Activated CD8-positive, alpha-beta memory T cell treated with anti-CD3 and anti-CD28 coated beads for 36 hours (primary cell): Measurements from ENCODE around the gene LGALS7. TPM values are rescaled to one million over a fixed set of nuclear protein-coding genes. Genes with fewer than 3 reads are reported as not detected.
"Not testable (repeated sequence)": the region's sequence is repeated elsewhere in the genome, so short reads cannot be mapped to it uniquely, and the experiment has no call there.

ENCODE experiments used
- CTCF ChIA-PET: fragments of 350-600 bp; sonication (Branson Sonifier 250); formaldehyde crosslinking; loops from one replicate; lab custom pipeline; 2021; ENCODE audit warnings: antibody characterized with exemption; lab: Charles Lee
- POLR2A ChIA-PET: fragments of 350-600 bp; sonication (Branson Sonifier 250); formaldehyde crosslinking; loops from one replicate; lab custom pipeline; 2021; ENCODE audit warnings: antibody characterized with exemption; lab: Charles Lee
- total RNA-seq, 2 experiments: library from RNA; stranded (reverse); gene quantifications; one replicate each; pipeline ENCODE4 v1.2.3, GENCODE V29; 2021

LGALS7 gene
- total RNA-seq: not detected

- CTCF ChIA-PET: no interaction called here
These were observed at the start of gene LGALS7 for GRCh38 chr19:38773469-38774177. Gene LGALS7, minus strand, starts transcription at chr19:38773517. Its CDS starts 25 bp downstream, at chr19:38773492.

DNA sequence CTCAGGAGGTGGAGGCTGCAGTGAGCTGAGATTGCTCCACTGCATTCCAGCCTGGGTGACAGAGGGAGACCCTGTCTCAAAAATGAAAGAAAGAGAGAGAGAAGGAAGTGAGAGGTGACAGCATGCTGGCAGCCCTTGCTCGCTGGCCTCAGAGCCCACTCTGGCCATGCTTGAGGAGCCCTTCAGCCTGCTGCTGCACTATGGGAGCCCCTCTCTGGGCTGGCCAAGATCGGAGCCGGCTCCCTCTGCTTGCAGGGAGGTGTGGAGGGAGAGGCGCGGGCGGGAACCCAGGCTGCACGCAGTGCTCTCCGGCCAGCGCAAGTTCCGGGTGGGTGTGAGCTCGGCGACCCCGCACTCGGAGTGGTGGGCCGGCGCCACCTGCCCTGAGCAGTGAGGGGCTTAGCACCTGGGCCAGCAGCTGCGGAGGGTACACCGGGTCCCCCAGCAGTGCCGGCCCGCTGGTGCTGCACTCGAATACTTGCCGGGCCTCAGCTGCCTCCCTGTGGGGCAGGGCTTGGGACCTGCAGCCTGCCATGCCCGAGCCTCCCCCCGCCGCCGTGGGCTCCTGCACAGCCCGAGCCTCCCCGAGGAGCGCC is 48.0 kb upstream of the LGALS7 start:
- POLR2A ChIA-PET: not testable (repeated sequence)
- CTCF ChIA-PET: interaction anchor here (0.6 to 1.3 kb wide), 2 partner anchors 9 to 413 kb away, joined by 3 read pairs; no protein-coding TSS in a partner anchor

More at GRCh38 chr19:38773469-38774177, at the start of gene LGALS7:
- POLR2A ChIA-PET: no interaction called here

DNA sequence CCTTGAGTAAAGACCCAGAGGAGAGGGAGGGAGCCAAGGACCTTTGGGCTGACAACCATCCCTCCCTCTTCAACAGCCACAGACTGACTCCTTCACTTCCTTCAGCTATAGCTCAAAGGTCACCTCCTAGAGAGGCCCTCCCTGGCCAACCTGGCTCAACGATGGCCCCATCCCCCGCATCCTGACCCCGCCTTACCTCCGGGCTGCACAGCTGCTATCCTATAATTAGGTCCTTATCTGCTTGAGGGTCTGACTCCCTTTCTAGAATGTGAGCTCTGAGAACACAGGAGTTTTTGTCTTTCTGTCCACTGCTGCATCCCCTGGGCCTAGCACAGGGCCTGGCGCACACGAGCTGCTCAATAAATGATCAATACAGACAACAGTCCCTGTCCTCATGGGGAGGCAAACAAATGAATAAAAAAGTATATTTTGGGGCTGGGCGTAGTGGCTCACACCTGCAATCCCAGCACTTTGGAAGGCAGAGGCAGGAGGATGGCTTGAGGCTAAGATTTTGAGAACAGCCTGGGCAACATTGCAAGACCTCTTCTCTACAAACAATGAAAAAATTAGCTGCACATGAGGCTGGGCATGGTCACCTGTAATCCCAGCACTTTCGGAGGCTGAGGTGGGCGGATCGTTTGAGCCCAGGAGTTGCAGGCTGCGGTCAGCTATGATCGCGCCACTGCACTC is 46.1 kb upstream of the LGALS7 start:
- POLR2A ChIA-PET: interaction anchor here (0.6 kb wide), 2 partner anchors 136 to 760 kb away, joined by 3 to 7 read pairs; no protein-coding TSS in a partner anchor

DNA sequence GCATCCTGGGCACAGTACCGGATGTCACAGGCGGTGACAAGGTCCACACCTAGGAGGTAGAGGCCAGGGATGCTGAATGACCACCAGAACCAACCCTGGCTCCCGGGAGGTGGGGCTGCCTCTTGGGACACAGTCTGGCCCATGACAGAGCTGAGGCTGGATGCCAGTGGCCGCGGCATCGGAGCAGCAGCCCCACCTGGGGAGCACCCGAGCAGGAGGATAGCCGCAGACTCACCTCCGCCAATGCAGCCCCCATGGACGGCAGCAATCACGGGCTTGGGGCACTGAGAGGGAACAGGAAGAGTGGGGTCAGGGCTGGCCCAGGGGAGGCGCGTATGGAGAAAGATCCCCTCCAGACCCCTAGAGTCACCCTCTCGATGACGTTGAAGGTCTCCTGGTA is 43.8 kb upstream of the LGALS7 start:
- ChIA-PET POLR2A (interaction anchor here (0.6 kb wide), 1 partner anchor 16 kb away, joined by 3 read pairs; no protein-coding TSS in a partner anchor), CTCF (no interaction called here)

More for the DNA sequence above, 46.1 kb upstream of the LGALS7 start:
- CTCF ChIA-PET: no interaction called here

GRCh38 chr19:38816131-38816750 is 42.9 kb upstream of the LGALS7 start:
- ChIA-PET CTCF (no interaction called here), POLR2A (interaction anchor here (0.6 kb wide), 1 partner anchor 17 kb away, joined by 3 read pairs; no protein-coding TSS in a partner anchor)

- ChIA-PET CTCF (no interaction called here), POLR2A (no interaction called here)
These were observed 42.0 kb upstream of the LGALS7 start for GRCh38 chr19:38815059-38816001.

- ChIA-PET POLR2A (interaction anchor here (0.7 kb wide), 1 partner anchor 14 kb away, joined by 3 read pairs; no protein-coding TSS in a partner anchor), CTCF (interaction anchor here (0.7 kb wide), 1 partner anchor 155 kb away, joined by 3 read pairs; no protein-coding TSS in a partner anchor)
These were observed 40.6 kb upstream of the LGALS7 start for GRCh38 chr19:38813932-38814331.

DNA sequence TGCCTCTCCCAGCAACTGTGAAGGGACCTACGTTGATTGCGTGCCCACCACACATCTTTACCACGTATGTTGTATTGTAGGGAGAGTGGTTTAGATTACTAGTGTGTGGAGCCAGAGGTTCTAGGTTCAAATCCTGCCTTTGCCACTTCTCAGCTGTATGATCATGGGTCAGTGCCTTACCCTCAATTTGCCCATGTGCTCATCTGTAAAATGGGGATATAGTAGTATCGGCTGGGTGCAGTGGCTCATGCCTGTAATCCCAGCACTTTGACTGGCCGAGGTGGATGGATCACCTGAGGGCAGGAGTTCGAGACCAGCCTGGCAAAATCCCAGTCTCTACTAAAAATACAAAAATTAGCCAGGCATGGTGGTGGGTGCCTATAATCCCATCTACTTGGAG is 40.0 kb upstream of the LGALS7 start:
- POLR2A ChIA-PET: no interaction called here
- CTCF ChIA-PET: interaction anchor here (0.7 kb wide), 1 partner anchor 154 kb away, joined by 3 read pairs; no protein-coding TSS in a partner anchor

DNA sequence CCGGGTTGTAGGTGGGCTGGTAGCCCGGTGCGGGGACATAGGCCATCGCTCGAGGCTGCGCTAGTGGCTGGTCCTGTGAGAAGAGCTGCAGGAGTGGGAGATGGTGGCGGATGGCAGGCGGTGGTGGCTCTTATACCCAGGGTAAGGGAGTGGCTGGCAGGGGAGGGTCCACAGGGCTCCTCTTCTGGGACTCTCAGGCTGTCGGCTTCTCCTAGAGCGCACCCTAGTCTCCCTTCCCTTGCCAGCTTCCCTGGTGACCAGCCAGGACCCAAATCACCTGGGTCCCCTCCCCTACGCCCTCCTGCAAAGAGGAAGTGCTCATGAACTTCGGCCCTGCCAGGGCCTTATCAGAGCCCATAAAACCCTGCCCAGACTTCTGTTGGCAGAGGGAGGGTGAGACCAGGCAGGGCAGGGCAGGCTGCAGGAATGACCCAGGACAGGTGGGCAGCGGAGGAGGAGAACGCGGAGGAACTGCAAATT is 39.6 kb upstream of the LGALS7 start, which contains the start of gene LGALS4:
LGALS4 (minus strand) TSS at position 105 of the 480 bp plus-strand sequence; CDS start at position 46, 59 bp downstream.
- POLR2A ChIA-PET: no interaction called here
- CTCF ChIA-PET: no interaction called here

GRCh38 chr19:38812009-38812840 is 38.9 kb upstream of the LGALS7 start:
- POLR2A ChIA-PET: no interaction called here

DNA sequence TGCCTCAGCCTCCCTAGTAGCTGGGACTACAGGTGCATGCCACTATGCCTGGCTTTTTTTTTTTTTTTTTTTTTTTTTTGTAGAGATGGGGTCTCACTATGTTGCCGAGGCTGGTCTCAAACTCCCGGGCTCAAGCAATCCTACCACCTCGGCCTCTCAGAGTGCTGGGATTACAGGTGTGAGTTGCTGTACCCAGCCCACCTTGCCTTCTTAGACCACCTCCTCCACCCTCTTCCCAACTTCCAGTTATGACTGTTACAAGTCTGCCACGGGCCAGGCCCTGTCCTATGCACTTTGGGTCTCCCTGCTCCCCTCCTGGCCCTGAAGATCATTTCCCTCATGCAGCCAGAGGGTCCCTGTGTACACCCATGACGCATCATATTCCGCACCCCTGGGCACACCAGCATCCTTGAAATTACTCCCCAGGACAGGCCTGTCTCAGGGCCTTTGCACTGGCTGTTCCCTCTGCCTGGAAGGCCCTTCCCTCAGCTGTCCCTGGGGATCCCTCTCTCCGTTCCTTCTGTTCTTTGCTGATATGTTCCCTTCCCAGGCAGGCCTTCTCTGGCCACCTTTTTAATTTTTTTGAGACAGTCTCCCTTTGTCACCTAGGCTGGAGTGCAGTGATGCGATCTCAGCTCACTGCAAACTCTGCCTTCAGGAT is 36.4 kb upstream of the LGALS7 start:
- POLR2A ChIA-PET: no interaction called here
- CTCF ChIA-PET: interaction anchor here (0.7 kb wide), 1 partner anchor 265 kb away, joined by 3 read pairs; no protein-coding TSS in a partner anchor

More at GRCh38 chr19:38812009-38812840, 38.9 kb upstream of the LGALS7 start:
- CTCF ChIA-PET: no interaction called here

GRCh38 chr19:38808741-38809140 is 35.4 kb upstream of the LGALS7 start:
- ChIA-PET CTCF (interaction anchor here (0.6 to 0.7 kb wide), 2 partner anchors 30 to 264 kb away, joined by 3 read pairs; no protein-coding TSS in a partner anchor), POLR2A (no interaction called here)

DNA sequence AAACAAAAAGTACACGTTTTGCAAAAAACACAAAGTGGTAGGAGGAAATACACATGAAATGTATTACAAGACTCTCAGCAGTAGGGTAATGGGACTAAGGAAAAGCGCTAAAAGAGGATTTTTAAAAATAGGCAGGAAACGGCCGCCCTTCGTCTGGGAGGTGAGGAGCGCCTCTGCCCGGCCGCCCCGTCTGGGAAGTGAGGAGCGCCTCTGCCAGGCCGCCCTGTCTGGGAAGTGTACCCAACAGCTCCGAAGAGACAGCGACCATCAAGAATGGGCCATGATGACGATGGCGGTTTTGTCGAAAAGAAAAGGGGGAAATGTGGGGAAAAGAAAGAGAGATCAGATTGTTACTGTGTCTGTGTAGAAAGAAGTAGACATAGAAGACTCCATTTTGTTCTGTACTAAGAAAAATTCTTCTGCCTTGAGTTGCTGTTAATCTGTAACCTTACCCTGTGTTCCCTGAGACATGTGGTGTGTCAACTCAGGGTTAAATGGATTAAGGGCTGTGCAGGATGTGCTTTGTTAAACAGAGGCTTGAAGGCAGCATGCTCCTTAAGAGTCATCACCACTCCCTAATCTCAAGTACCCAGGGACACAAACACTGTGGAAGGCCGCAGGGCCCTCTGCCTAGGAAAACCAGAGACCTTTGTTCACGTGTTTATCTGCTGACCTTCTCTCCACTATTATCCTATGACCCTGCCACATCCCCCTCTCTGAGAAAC is 34.2 kb upstream of the LGALS7 start:
- POLR2A ChIA-PET: interaction anchor here (0.7 kb wide), 1 partner anchor 120 kb away, joined by 4 read pairs; no protein-coding TSS in a partner anchor
- CTCF ChIA-PET: not testable (repeated sequence)

DNA sequence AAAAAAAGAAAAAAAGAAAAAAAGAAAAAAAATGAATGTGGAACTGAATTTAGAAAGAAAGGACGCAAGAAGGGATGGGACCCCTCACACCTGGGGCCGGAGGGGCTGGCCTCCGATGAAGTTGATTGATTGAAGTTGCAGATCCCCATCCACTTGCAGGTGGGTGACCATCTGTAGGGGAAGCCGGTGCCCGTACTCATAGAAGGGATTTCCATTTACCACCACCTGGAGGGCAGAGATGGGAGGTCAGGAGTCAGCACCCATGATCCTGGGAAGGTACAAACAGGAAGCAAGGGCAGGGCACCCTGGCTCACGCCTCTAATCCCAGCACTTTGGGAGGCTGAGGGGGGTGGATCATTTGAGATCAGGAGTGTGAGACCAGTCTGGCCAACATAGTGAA is 33.1 kb upstream of the LGALS7 start:
- POLR2A ChIA-PET: no interaction called here
- CTCF ChIA-PET: no interaction called here

DNA sequence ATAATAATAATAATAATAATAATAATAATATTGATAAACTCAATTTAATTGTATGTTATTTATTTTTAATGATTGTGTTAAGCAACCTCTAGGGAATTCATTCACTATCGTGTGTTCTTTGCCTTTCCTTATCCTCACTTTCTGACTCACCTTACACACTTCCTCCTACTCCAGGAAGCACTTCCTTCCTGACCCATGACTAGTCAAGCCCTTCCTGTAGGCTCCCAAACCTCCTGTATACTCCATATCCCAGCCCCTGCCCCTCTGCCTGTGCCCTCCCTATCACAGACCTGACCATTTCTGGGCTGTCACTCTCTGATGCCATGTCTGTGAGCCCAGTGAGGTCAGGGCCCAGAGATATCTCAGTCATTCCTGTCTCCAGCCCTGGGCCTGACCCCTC is 31.9 kb upstream of the LGALS7 start:
- ChIA-PET CTCF (interaction anchor here (0.6 kb wide), 1 partner anchor 64 kb away, joined by 3 read pairs; no protein-coding TSS in a partner anchor), POLR2A (interaction anchor here (0.6 kb wide), 1 partner anchor 65 kb away, joined by 5 read pairs; no protein-coding TSS in a partner anchor)

DNA sequence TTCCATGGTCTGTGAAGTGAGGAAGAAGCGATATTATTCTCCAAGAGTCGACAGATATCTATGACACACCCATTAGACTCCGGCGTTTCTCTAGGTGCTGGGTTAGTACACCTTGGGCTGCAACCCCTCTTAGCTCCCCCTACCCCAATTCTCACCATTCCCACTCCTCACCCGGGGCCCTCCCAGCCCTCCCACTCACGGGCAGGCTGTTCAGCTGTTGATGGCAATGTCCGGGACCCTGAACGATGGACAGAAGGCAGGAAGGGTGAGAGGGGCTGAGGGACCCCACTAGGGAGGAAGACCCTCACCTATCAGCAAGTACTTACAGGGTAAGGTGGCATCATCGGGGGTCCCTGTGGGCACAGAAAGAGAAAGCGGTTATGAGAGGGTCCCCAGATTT is 30.2 kb upstream of the LGALS7 start:
- POLR2A ChIA-PET: no interaction called here

More for the DNA sequence above, 30.2 kb upstream of the LGALS7 start:
- CTCF ChIA-PET: interaction anchor here (0.5 to 0.6 kb wide), 2 partner anchors 26 to 371 kb away, joined by 3 to 4 read pairs; no protein-coding TSS in a partner anchor
